HepG2 (cell line): ENCODE results near the gene TALDO1. TPM values are rescaled to one million over a fixed set of nuclear protein-coding genes. Genes with fewer than 3 reads are reported as not detected.

Experiments used
- AGO2 ChIP-seq: fragments of 200-400 bp; formaldehyde crosslinking; optimal IDR thresholded peaks from 2 replicates; pipeline ENCODE3; 2017; ENCODE audit warnings: mild to moderate bottlenecking, low read depth, low read length, moderate library complexity
- ERF ChIP-seq: IDR thresholded peaks from 2 replicates; pipeline ENCODE4 v1.6.1; 2018; ENCODE audit warnings: missing biosample characterization, missing genetic modification reagents
- GABPB1 ChIP-seq: IDR thresholded peaks from 2 replicates; pipeline ENCODE4 v1.6.1; 2016; ENCODE audit warnings: mild to moderate bottlenecking, missing genetic modification reagents, moderate library complexity, missing compliant biosample characterization
- GATA4 ChIP-seq: sonication (generic); IDR thresholded peaks from 2 replicates; pipeline ENCODE4 v1.6.1; 2016; ENCODE audit warnings: antibody characterized with exemption, low read depth, borderline replicate concordance
- HNRNPL ChIP-seq: fragments of 200-400 bp; formaldehyde crosslinking; IDR thresholded peaks from 2 replicates; pipeline ENCODE4 v1.6.1; 2017; ENCODE audit warnings: mild to moderate bottlenecking, low read depth, low read length
- HOXA9 ChIP-seq: sonication (generic); formaldehyde crosslinking; IDR thresholded peaks from 2 replicates; pipeline ENCODE4 v1.8.1; 2022; ENCODE audit warnings: missing genetic modification reagents, mild to moderate bottlenecking, moderate library complexity, borderline replicate concordance
- LCORL ChIP-seq, 2 experiments: fragments of 450-650 bp in 1 of 2; sonication (generic) in 1 of 2; formaldehyde crosslinking in 1 of 2; IDR thresholded peaks; 2 replicates each; pipeline versions ENCODE4 v1.5.0 to v1.6.1; 2017 to 2020; ENCODE audit warnings: antibody characterized with exemption in 1 of 2, missing genetic modification reagents in 1 of 2
- MXI1 ChIP-seq: IDR thresholded peaks from 3 replicates; pipeline ENCODE4 v1.6.1; 2012; ENCODE audit warnings: low read depth, low read length, inconsistent platforms, borderline replicate concordance
- PCBP2 ChIP-seq: fragments of 200-400 bp; formaldehyde crosslinking; optimal IDR thresholded peaks from 2 replicates; pipeline ENCODE3; 2018; ENCODE audit warnings: low read length, low read depth; ENCODE audit not compliant: poor library complexity, severe bottlenecking
- PTBP1 ChIP-seq: fragments of 200-400 bp; formaldehyde crosslinking; IDR thresholded peaks from 2 replicates; pipeline ENCODE4 v1.6.1; 2018; ENCODE audit warnings: low read length, low read depth; ENCODE audit not compliant: poor library complexity, severe bottlenecking
- SRF ChIP-seq: IDR thresholded peaks from 2 replicates; pipeline ENCODE4 v1.6.1; 2011; ENCODE audit warnings: mild to moderate bottlenecking, low read depth, low read length, moderate library complexity
- TCF12 ChIP-seq, 2 experiments: fragments of 450-650 bp in 1 of 2; sonication (generic) in 1 of 2; formaldehyde crosslinking in 1 of 2; IDR thresholded peaks; 2 replicates each; pipeline versions ENCODE4 v1.6.1 to v1.8.0; 2017 to 2022; ENCODE audit warnings: antibody characterized with exemption in 1 of 2, mild to moderate bottlenecking in 1 of 2, missing genetic modification reagents in 1 of 2, moderate library complexity in 1 of 2
- YY1 ChIP-seq: IDR thresholded peaks from 2 replicates; pipeline ENCODE4 v1.6.1; 2011; ENCODE audit warnings: low read length, low read depth, moderate library complexity, mild to moderate bottlenecking; ENCODE audit not compliant: insufficient read depth, insufficient replicate concordance
- ZNF460 ChIP-seq: sonication (generic); formaldehyde crosslinking; IDR thresholded peaks from 2 replicates; pipeline ENCODE4 v1.5.1; 2020; ENCODE audit warnings: missing genetic modification reagents, mild to moderate bottlenecking, borderline replicate concordance
- ZNF556 ChIP-seq: sonication (generic); formaldehyde crosslinking; IDR thresholded peaks from 2 replicates; pipeline ENCODE4 v1.4.0; 2020; ENCODE audit warnings: mild to moderate bottlenecking, missing genetic modification reagents, borderline replicate concordance
- ZNF607 ChIP-seq: sonication (generic); formaldehyde crosslinking; IDR thresholded peaks from 2 replicates; pipeline ENCODE4 v1.5.1; 2020; ENCODE audit warnings: missing genetic modification reagents, mild to moderate bottlenecking, borderline replicate concordance
- ZNF782 ChIP-seq: sonication (generic); formaldehyde crosslinking; IDR thresholded peaks from 2 replicates; pipeline ENCODE4 v1.4.0; 2020; ENCODE audit warnings: missing genetic modification reagents, mild to moderate bottlenecking, borderline replicate concordance
- ZSCAN22 ChIP-seq: sonication (generic); formaldehyde crosslinking; IDR thresholded peaks from 2 replicates; pipeline ENCODE4 v1.4.0; 2020; ENCODE audit warnings: mild to moderate bottlenecking, missing genetic modification reagents
- polyA plus RNA-seq, 8 experiments: library from polyadenylated mRNA; depleted of rRNA in 3 of 8; stranded (reverse) in 7 of 8; unstranded in 1 of 8; fragments of >200 nt; fragmentation: Illumina TruSeq in 4 of 8; extraction: Trizol in 4 of 8; gene quantifications; 2 replicates each; pipeline versions ENCODE4 v1.2.1 to v1.2.3, GENCODE V29; 2011 to 2016; ENCODE audit warnings: low read depth in 4 of 8, missing spikeins in 1 of 8, mixed read lengths in 1 of 8; ENCODE audit not compliant: insufficient read depth in 1 of 8
- total RNA-seq, 5 experiments: library from RNA; depleted of rRNA; stranded (reverse); fragments of >200 nt; fragmentation: Illumina TruSeq; extraction: Trizol; gene quantifications; 2 replicates each; pipeline ENCODE4 v1.2.3, GENCODE V29; 2016; ENCODE audit warnings: low read depth in 1 of 5
- TF ChIP-seq, protein P1 (sequence below): sonication (generic); formaldehyde crosslinking; IDR thresholded peaks from 2 replicates; pipeline ENCODE4 v1.4.0; 2020; ENCODE audit warnings: missing genetic modification reagents
- TF ChIP-seq, protein P2 (sequence below): IDR thresholded peaks from 2 replicates; pipeline ENCODE4 v1.6.1; 2012; ENCODE audit warnings: low read length, improper control_type of control experiment

TALDO1 gene
- total and polyA plus RNA-seq, 2 of the 13 experiments (the other 11 are each of a cell fraction or from before 2014, with no cell fraction given) = 107 to 240 TPM

DNA sequence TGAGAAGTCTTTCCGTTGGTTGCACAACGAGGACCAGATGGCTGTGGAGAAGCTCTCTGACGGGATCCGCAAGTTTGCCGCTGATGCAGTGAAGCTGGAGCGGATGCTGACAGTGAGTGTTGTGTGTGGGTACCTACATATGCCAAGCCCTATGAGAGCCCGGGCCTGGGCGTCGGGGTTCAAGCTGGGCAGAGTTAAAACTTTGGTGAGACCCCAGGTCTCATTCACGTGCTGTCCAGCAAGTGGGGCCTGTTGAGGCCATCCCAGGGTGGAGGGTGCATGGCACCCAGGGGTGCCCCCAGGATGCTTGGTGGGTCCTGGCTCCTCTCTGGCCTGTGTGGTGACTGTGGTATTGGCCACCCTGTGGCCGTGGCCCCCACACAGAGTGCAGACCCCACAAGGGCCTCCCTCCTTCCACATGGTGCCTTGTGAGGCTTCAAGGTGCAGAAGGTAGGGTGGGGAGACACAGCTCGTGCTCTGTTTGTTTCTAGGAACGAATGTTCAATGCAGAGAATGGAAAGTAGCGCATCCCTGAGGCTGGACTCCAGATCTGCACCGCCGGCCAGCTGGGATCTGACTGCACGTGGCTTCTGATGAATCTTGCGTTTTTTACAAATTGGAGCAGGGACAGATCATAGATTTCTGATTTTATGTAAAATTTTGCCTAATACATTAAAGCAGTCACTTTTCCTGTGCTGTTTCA, 17.2 kb downstream of the TALDO1 start (continued):
- TF ChIP-seq ZNF607 (CRISPR knock-in tag) (no peak), ZSCAN22 (CRISPR knock-in tag) (no peak), HNRNPL (0 out of 2 replicates have a peak, but pooled peaks have one; percentile 8), YY1 (peak; percentile 8), PTBP1 (no peak), ZNF556 (CRISPR knock-in tag) (no peak), SRF (no peak), ERF (no peak), GABPB1 (no peak), TCF12 (IDR thresholded peaks at IDR 0.05) (no peak), TCF12 (CRISPR knock-in tag; IDR thresholded peaks at IDR 0.05) (no peak), MXI1 (no peak), GATA4 (no peak), LCORL (IDR thresholded peaks at IDR 0.05) (no peak), LCORL (CRISPR knock-in tag; IDR thresholded peaks at IDR 0.05) (no peak), ZNF460 (CRISPR knock-in tag) (no peak), PCBP2 (no peak), AGO2 (peak; percentile 33), HOXA9 (CRISPR knock-in tag) (no peak), ZNF782 (CRISPR knock-in tag) (no peak)
- TF ChIP-seq, protein P1, sequence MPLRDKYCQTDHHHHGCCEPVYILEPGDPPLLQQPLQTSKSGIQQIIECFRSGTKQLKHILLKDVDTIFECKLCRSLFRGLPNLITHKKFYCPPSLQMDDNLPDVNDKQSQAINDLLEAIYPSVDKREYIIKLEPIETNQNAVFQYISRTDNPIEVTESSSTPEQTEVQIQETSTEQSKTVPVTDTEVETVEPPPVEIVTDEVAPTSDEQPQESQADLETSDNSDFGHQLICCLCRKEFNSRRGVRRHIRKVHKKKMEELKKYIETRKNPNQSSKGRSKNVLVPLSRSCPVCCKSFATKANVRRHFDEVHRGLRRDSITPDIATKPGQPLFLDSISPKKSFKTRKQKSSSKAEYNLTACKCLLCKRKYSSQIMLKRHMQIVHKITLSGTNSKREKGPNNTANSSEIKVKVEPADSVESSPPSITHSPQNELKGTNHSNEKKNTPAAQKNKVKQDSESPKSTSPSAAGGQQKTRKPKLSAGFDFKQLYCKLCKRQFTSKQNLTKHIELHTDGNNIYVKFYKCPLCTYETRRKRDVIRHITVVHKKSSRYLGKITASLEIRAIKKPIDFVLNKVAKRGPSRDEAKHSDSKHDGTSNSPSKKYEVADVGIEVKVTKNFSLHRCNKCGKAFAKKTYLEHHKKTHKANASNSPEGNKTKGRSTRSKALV (CRISPR knock-in tag) = no peak
- TF ChIP-seq, protein P2, sequence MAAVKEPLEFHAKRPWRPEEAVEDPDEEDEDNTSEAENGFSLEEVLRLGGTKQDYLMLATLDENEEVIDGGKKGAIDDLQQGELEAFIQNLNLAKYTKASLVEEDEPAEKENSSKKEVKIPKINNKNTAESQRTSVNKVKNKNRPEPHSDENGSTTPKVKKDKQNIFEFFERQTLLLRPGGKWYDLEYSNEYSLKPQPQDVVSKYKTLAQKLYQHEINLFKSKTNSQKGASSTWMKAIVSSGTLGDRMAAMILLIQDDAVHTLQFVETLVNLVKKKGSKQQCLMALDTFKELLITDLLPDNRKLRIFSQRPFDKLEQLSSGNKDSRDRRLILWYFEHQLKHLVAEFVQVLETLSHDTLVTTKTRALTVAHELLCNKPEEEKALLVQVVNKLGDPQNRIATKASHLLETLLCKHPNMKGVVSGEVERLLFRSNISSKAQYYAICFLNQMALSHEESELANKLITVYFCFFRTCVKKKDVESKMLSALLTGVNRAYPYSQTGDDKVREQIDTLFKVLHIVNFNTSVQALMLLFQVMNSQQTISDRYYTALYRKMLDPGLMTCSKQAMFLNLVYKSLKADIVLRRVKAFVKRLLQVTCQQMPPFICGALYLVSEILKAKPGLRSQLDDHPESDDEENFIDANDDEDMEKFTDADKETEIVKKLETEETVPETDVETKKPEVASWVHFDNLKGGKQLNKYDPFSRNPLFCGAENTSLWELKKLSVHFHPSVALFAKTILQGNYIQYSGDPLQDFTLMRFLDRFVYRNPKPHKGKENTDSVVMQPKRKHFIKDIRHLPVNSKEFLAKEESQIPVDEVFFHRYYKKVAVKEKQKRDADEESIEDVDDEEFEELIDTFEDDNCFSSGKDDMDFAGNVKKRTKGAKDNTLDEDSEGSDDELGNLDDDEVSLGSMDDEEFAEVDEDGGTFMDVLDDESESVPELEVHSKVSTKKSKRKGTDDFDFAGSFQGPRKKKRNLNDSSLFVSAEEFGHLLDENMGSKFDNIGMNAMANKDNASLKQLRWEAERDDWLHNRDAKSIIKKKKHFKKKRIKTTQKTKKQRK = no peak
